Stimulated activated CD4-positive, alpha-beta T cell treated with anti-CD3 and anti-CD28 coated beads, Interleukin-2, amount 100 ng/mL, for 4 hours (primary cell): ENCODE results near the gene RAB11B.
"Not testable (repeated sequence)": the region's sequence is repeated elsewhere in the genome, so short reads cannot be mapped to it uniquely, and the experiment has no call there.

Experiments
- DNase-seq: peaks from one replicate; pipeline ENCODE4 v3.0.0-alpha.2; 2020; ENCODE audit warnings: low read depth

The RAB11B gene

DNA sequence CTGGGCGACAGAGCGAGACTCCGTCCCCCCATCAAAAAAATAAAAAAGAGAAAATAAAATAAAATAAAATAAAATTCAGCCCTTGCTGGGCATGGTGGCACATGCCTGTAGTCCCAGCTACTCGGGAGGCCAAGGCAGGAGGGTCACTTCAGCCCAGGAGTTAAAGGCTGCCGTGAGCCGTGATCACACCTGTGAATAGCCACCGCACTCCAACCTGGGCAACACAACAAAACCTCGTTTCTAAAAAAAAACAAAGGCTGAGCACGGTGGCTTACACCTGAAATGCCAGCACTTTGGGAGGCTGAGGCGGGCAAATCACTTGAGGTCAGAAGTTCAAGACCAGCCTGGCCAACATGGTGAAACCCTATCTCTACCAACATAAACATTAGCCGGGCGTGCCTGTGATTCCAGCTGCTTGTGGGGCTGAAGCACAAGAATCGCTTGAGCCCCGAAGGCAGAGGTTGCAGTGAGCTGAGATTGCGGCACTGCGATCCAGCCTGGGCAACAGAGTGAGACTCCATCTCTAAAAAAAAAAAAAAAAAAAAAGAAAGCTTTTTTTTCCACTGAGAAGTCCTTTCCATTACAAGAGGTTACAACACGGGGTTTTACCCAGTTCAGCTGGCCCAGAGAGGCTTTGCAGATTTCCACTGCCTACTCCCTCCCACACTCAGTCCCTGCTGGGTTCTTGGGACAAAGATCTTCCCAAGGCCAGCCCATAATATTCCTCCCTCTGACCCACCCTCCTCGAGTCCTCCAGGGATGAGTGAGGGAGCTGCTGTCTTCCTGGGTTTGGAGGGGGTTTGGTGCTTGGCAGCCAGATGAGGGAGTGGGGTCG, 19.8 kb upstream of the RAB11B start:
- DNase-seq, result no peak

DNA sequence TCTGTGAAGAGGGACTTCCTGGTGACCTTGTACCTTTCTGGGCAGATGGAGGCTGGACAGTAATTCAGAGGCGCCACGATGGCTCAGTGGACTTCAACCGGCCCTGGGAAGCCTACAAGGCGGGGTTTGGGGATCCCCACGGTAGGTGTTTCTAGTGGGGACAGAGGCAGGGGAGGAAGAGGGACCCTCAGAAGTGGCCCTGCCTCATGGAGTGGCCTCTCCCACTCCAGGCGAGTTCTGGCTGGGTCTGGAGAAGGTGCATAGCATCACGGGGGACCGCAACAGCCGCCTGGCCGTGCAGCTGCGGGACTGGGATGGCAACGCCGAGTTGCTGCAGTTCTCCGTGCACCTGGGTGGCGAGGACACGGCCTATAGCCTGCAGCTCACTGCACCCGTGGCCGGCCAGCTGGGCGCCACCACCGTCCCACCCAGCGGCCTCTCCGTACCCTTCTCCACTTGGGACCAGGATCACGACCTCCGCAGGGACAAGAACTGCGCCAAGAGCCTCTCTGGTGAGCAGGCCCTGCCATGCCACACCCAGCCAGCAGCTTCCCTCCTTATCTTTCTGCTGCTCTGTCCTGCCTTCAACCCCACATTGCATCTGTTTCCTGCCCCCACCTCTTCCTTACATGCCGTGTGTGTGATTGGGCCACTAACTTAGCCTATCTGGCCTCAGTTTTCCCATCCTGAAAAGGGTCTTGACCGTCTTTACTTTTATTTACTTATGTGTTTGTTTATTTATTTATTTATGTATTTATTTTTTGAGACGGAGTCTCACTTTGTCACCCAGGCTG, 19.0 kb upstream of the RAB11B start:
- no peak for DNase-seq

DNA sequence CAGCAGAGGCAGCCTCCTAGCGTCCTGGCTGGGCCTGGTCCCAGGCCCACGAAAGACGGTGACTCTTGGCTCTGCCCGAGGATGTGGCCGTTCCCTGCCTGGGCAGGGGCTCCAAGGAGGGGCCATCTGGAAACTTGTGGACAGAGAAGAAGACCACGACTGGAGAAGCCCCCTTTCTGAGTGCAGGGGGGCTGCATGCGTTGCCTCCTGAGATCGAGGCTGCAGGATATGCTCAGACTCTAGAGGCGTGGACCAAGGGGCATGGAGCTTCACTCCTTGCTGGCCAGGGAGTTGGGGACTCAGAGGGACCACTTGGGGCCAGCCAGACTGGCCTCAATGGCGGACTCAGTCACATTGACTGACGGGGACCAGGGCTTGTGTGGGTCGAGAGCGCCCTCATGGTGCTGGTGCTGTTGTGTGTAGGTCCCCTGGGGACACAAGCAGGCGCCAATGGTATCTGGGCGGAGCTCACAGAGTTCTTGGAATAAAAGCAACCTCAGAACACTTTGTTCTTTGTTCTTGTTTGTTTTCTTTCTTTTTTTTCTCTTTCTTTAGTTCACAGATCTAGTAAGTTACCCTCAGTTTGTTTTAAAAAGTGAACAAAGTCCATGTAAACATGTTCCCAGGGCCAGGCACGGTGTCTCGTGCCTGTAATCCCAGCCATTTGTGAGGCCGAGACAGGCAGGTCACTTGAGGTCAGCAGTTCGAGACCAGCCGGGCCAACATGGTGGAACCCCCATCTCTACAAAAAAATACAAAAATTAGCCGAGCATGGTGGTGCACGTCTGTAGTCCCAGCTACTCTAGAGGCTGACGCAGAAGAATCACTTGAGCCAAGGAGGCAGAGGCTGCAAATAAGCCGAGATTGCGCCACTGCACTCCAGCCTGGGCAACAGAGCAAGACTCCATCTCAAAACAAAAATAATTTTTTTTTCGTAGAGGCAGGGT, 16.0 kb upstream of the RAB11B start:
- no peak for DNase-seq

DNA sequence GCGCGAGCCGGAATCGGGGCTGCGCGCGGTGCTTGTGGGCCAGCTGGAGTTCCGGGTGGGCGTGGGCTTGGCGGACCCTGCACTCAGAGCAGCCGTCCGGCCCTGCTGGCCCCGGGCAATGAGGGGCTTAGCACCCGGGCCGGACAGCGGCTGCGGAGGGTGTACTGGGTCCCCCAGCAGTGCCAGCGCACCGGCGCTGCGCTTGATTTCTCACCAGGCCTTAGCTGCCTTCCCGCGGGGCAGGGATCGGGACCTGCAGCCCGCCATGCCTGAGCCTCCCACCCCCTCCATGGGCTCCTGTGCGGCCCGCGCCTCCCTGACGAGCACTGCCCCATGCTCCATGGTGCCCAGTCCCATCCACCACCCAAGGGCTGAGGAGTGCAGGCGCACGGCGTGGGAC, 14.4 kb upstream of the RAB11B start:
- not testable (repeated sequence) for DNase-seq

DNA sequence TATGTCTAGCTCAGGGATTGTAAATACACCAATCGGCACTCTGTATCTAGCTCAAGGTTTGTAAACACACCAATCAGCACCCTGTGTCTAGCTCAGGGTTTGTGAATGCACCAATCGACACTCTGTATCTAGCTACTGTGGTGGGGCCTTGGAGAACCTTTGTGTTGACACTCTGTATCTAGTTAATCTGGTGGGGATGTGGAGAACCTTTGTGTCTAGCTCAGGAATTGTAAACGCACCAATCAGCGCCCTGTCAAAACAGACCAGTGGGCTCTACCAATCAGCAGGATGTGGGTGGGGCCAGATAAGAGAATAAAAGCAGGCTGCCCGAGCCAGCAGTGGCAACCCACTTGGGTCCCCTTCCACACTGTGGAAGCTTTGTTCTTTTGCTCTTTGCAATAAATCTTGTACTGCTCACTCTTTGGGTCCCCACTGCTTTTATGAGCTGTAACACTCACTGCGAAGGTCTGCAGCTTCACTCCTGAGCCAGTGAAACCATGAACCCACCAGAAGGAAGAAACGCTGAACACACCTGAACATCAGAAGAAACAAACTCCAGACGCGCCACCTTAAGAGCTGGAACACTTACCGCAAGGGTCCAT, 13.7 kb upstream of the RAB11B start:
- DNase-seq, result not testable (repeated sequence)

DNA sequence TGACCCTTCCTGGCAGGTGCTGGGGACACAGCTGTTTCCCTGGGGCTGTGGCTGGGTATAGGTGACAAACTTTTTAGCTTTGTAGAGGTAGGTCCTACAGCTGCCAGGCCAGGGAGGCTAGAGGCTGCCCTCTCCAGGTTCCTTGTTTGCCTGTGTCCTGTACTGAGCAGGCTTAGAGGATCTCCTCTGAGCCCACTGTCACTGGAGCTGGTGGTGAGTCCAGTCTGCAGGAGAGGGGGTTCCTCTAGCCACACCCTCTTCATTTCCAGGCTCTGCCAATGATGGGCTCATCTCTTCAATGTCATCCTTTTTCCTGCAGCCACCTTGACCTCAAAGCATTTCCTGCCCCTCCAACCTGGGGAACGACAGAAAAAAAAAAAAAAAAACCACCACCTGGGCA, 12.6 kb upstream of the RAB11B start:
- DNase-seq, result no peak

DNA sequence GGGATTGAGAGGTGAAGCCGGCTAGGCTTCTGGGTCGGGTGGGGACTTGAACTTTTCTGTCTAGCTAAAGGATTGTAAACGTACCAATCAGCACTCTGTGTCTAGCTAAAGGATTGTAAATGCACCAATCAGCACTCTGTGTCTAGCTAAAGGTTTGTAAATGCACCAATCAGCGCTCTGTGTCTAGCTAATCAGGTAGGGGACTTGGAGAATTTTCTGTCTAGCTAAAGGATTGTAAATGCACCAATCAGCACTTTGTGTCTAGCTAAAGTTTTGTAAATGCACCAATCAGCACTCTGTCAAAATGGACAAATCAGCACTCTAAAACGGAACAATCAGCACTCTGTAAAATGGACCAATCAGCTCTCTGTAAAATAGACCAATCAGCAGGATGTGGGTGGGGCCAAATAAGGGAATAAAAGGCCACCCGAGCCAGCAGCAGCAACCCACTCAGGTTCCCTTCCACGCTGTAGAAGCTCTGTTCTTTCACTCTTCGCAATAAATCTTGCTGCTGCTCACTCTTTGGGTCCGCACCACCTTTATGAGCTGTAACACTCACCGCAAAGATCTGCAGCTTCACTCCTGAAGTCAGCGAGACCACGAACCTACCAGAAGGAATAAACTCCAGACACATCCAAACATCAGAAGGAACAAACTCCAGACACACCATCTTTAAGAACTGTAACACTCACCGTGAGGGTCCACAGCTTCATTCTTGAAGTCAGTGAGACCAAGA, 10.8 kb upstream of the RAB11B start:
- not testable (repeated sequence) for DNase-seq

DNA sequence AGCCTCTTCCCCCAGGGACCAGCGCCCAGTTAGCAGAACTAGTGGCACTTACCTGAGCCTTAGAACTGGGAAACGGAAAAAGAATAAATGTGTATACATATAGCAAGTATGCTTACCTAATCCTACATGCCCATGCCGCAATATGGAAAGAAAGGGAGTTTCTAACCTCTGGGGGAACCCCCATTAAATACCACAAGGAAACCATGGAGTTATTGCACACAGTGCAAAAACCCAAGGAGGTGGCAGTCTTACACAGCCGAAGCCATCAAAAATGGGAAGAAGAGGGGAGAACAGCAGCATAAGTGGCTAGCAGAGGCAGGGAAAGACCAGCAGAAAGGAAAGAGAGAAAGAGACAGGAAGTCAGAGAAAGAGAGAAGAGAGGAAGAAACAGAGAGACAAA, 5.6 kb upstream of the RAB11B start:
- DNase-seq, result not testable (repeated sequence)

DNA sequence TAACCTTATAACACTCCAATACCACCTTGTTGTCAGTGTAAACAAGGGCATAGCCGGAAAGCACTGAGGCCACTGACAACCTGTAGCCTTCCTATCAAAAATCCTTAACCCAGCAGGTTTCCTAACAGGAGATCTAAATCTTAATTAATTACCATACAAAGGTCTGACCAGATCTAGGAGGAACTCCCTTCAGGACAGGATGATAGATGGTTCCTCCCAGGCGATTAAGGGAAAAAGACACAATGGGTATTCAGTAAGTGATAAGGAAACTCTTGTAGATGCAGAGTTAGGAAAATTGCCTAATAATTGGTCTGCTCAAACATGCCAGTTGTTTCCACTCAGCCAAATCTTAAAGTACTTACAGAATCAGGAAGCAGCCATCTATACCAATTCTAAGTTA, 5.1 kb upstream of the RAB11B start:
- DNase-seq, result not testable (repeated sequence)

DNA sequence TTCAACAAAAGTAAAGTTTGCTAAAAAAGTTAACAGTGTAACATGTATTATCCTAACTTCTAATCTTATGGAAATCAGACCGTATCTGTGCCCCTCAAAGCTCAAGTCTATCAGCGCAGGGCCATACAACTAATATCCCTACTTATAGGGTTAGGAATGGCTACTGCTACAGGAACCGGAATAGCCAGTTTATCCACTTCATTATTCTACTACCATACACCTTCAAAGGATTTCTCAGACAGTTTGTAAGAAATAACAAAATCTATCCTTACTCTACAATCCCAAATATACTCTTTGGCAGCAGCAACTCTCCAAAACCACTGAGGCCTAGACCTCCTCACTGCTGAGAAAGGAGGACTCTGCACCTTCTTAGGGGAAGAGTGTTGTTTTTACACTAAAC, 4.6 kb upstream of the RAB11B start:
- not testable (repeated sequence) for DNase-seq

DNA sequence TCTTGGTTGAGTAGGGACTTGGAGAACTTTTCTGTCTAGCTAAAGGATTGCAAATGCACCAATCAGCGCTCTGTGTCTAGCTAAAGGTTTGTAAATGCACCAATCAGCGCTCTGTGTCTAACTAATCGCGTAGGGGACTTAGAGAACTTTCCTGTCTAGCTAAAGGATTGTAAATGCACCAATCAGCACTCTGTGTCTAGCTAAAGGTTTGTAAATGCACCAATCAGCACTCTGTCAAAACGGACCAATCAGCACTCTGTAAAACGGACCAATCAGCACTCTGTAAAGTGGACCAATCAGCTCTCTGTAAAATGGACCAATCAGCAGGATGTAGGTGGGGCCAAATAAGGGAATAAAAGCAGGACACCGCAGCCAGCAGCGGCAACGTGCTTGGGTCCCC, 3.7 kb upstream of the RAB11B start:
- not testable (repeated sequence) for DNase-seq

DNA sequence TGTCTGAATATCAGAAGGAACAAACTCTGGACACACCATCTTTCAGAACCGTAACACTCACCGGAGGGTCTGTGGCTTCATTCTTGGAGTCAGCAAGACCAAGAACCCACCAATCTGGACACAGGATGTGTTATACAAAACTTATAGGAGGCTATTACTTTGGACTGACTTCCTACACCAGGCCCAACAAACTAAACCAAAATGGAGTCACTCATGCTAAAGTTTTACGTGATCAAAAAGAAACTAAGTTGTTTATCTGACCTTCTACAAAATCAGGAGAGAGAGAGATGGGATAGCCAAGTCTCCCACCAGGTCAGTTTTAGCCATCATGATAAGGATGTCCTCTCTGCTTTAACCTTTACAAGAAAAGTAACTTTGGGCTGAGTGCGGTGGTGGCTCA, 3.2 kb upstream of the RAB11B start:
- DNase-seq, result no peak

DNA sequence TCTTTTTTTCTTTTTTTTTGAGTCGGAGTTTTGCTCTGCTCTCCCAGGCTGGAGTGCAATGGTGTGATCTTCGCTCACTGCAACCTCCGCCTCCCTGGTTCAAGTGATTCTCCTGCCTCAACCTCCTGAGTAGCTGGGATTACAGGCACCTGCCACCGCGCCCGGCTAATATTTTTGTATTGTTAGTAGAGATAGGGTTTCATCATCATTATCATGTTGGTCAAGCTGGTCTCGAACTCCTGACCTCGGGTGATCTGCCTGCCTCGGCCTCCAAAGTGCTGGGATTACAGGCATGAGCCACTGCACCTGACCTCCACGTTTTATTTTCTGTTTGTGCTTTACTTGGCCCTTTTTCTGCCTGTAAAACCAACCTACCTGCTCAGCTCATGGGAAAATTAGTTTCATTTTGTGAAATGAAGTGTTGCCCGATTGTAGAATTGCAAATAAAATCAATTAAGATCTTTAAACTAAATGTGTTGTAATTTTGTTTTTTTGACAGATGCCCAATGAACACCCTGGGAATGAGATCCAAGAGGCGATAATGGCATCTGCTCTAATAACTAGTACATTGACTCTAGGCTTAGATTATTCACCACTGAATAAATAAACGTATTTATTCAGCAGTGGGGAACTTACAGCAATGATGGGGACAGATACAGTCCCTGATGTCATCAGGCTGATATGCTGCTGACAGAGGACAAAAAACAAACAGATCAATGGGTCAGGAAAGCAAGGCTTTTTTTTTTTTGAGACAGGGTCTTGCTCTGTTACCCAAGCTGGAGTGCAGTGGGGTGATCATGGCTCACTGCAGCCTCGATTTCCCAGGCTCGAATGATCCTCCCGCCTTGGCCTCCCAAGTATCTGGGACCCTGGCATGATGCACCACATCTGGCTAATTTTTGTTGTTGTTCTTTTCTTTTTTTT, 2.2 kb upstream of the RAB11B start:
- DNase-seq, result no peak

DNA sequence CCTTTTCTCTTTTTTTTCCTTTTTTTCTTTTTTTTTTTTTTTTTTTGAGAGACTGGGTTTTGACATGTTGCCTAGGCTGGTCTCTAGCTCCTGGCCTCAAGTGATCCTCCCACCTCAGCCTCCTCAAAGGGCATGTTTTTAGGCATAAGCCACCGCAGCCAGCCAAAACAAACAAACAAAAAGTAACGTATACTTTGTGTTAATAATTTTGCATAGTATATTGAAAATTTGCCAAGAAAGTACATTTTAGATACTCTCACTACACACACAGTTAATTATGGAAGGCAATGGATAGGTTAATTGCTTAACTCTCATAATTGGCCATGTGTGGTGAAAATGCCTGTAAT, 1.6 kb upstream of the RAB11B start:
- no peak for DNase-seq

DNA sequence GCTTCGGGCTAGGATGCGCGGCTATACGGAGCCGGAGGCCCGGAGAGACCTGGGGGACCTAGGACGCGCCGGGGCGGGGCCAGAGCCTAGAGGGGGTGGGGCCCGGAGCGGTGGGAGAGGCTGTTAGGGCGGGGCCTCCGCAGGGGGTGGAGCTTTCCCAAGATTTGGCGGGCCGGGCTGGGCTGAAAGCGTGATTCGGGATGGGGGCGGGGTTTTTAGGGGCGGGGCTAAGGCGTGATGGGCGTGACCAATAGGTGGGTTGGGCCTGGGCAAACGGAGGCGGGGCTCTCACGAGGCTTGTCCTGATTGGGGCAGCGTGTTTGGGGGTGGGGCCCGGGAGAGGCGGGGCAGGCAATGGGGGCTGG, 439 bp downstream of the RAB11B start:
- peak; percentile 82 for DNase-seq

DNA sequence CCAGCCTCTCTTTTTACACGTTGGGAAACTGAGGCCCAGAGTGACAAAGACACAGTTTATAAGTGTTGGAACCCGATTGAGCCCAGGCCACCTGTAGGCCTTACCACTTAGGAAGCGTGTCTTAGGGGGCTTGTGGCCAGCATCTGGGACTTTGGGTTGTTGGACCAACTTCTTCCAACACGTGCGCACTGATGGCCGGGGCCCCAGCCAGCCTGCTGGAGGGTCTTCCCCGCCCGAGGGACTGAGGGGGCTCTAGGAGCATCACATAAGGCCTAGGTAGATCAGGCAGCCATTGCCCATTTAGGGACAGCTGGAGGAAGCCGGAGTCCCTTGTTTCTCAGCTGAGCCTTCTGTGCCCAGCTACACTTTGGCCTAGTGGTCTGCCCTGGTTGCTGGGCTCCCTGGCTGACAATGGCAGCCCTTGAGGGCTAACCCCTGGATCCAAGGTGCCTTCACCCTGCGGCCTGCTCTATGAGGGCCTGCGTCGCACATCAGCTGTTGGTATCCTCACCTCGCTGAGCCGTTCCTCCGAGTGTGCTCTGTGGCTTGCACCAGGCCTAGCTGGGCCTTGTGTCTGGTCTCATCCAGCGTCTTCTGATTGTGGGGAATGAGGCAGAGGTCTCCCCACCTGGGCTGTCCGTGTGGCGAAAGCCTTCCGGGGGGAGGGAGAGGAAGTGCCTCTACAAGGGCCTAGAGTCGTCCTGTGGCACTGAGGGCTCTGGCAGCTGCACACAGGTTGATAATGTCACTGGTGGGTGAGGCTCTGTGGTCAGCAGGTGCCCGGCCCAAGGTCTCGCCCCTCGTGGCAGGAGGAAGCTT, 1.2 kb downstream of the RAB11B start:
- no peak for DNase-seq

DNA sequence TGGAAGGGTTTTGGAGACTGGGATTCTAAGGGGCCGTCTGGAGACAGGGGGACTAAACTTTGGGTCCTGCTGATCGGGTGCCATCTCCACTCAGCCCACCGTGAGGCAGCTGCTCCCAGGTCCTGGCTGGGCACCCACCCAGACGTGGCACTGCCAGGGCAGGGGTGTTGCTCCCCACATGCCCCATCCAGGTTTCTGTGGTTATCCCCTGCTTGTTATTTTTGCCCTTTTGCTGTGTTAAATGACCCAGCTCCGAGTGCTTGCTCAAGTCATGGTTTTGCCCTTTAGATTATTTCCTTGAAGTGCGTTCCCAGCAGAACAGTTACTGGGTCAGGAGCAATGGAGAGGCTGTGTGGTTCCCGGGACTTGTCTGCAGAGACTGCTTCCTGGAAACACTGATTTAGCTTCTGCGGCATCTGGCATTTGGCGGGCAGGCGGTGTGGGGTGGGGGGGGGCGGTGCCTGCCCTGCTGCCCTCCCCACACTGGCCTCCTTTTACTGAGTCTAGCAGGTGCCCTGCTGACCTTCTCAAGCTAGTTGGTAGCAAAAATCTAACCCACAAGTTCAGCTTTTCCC, 1.9 kb downstream of the RAB11B start:
- DNase-seq, result no peak

DNA sequence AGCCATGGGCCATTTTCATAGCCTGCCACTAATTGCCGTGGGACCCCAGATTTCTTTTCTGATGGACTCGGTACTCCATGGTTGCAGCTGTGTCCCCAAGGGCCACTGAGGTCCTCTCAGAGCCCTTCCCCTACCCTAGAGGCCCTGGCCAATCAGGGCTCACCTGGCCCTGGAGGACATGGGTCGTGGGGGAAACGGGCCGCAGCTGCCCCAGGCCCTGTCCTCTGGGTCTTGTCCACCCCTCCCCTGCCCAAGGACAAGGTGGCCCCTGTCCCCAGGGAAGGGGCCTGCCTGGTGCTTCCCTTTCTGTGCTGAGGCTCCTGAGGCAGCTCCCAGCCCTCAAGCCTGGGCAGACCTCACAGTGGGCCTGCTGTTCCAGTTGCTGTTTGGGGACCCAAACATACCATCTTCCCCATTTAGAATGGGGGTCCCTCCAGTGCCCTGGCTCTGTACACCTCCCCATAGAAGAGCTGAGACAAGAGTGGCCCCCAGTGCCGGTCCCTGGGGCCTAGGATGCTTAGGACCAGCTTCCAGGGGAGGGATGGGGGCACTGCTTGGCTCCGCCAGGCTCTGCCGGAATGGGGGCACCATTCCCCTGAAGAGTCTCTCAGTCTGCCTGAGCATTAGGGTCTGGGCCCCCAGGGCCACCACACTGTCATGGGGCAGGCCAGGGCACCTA, 3.2 kb downstream of the RAB11B start:
- DNase-seq, result no peak
